BE2C (cell line): ENCODE data around the gene ACTR5.

Experiments used
- DNase-seq: peaks from one replicate; pipeline ENCODE4 v3.0.0-alpha.2; 2020
- H3K27me3 ChIP-seq: fragments of 250-450 bp; sonication (Bioruptor Pico); 2 replicates; pipeline ENCODE4 v1.5.1; 2020; ENCODE audit warnings: mild to moderate bottlenecking
- H3K36me3 ChIP-seq: fragments of 250-450 bp; sonication (Bioruptor Pico); 2 replicates; pipeline ENCODE4 v1.5.1; 2020; ENCODE audit warnings: mild to moderate bottlenecking
- H3K4me1 ChIP-seq: fragments of 250-450 bp; sonication (Bioruptor Pico); 2 replicates; pipeline ENCODE4 v1.5.1; 2020
- H3K4me3 ChIP-seq: 2 replicates; pipeline ENCODE4 v1.5.1; 2011; ENCODE audit warnings: low read depth, low read length
- H3K9me3 ChIP-seq: fragments of 250-450 bp; sonication (Bioruptor Pico); 2 replicates; pipeline ENCODE4 v1.5.1; 2020
- CTCF ChIP-seq: IDR thresholded peaks from 2 replicates; pipeline ENCODE4 v1.5.1; 2012; ENCODE audit warnings: mild to moderate bottlenecking, low read depth, low read length

Gene ACTR5

GRCh38 chr20:38818113-38819065 is 70.1 kb downstream of the ACTR5 start:
- Histone ChIP-seq H3K4me1 (peaks cover 5% of the 10 kb centered on the region; the same call in 1 of the 2 replicates), H3K9me3 (no peaks in the 10 kb centered on the region), H3K27me3 (no peaks in the 10 kb centered on the region), H3K4me3 (no peak overlapping the region), H3K36me3 (peaks cover 34% of the 10 kb centered on the region)
- no peak for TF ChIP-seq CTCF
- no peak for DNase-seq
